CD4-positive, alpha-beta T cell (primary cell): Measurements from ENCODE around the gene MAMDC2. TPM values are rescaled to one million over a fixed set of nuclear protein-coding genes. Genes with fewer than 3 reads are reported as not detected.

Experiments
- ATAC-seq: fragments of 200-7000 bp; cut with Tn5 transposase; one replicate; pipeline ENCODE4 v1.10.0; 2022; ENCODE audit warnings: mild to moderate bottlenecking; ENCODE audit not compliant: poor library complexity
- CTCF ChIA-PET: fragments of 350-600 bp; sonication (Branson Sonifier 250); formaldehyde crosslinking; loops from one replicate; lab custom pipeline; 2021; ENCODE audit warnings: antibody characterized with exemption, inconsistent platforms; lab: Charles Lee
- POLR2A ChIA-PET: fragments of 350-600 bp; sonication (Branson Sonifier 250); formaldehyde crosslinking; loops from one replicate; lab custom pipeline; 2021; ENCODE audit warnings: antibody characterized with exemption, inconsistent platforms; lab: Charles Lee
- DNase-seq, 14 experiments: peaks; one replicate each; pipeline ENCODE4 v3.0.0-alpha.2; 2013 to 2020; ENCODE audit warnings: mixed read lengths in 2 of 14
- H3K27ac ChIP-seq, 2 donors: one replicate each; pipeline versions ENCODE4 v1.5.1 to v1.7.0; 2013; ENCODE audit warnings: low read length in 2 of 2, low read depth in 1 of 2, mild to moderate bottlenecking in 1 of 2
- H3K27me3 ChIP-seq, 2 experiments: 1 replicate in 1 of 2; 2 replicates in 1 of 2; pipeline versions ENCODE4 v1.6.1 to v1.7.0; 2013; ENCODE audit warnings: low read length in 2 of 2, control low read depth in 1 of 2, mild to moderate bottlenecking in 1 of 2, moderate library complexity in 1 of 2; ENCODE audit not compliant: insufficient read depth in 2 of 2, control insufficient read depth in 1 of 2
- H3K36me3 ChIP-seq: one replicate; pipeline ENCODE4 v1.6.1; 2013; ENCODE audit warnings: low read length, control low read depth; ENCODE audit not compliant: insufficient read depth
- H3K4me1 ChIP-seq: one replicate; pipeline ENCODE4 v1.6.1; 2013; ENCODE audit warnings: low read length, control low read depth; ENCODE audit not compliant: insufficient read depth
- H3K4me3 ChIP-seq: one replicate; pipeline ENCODE4 v1.5.1; 2013; ENCODE audit warnings: mild to moderate bottlenecking, low read length, moderate library complexity
- H3K9me3 ChIP-seq, 2 experiments: 1 replicate in 1 of 2; 2 replicates in 1 of 2; pipeline versions ENCODE4 v1.6.1 to v1.7.0; 2013; ENCODE audit warnings: low read length in 2 of 2, mild to moderate bottlenecking in 2 of 2, control low read depth in 1 of 2, moderate library complexity in 1 of 2; ENCODE audit not compliant: control insufficient read depth in 1 of 2, insufficient read depth in 1 of 2
- H3K27ac Mint-ChIP-seq: one replicate; pipeline ENCODE4 v1.8.0; 2020; ENCODE audit warnings: mixed read lengths
- H3K27me3 Mint-ChIP-seq: one replicate; pipeline ENCODE4 v1.8.0; 2021; ENCODE audit warnings: mixed read lengths
- H3K36me3 Mint-ChIP-seq: one replicate; pipeline ENCODE4 v1.8.0; 2021; ENCODE audit warnings: low read depth, mixed read lengths
- H3K4me1 Mint-ChIP-seq: one replicate; pipeline ENCODE4 v1.8.0; 2021; ENCODE audit warnings: low read depth, mixed read lengths
- H3K4me3 Mint-ChIP-seq: one replicate; pipeline ENCODE4 v1.8.0; 2020; ENCODE audit warnings: mild to moderate bottlenecking, mixed read lengths
- H3K9me3 Mint-ChIP-seq: one replicate; pipeline ENCODE4 v1.8.0; 2020; ENCODE audit warnings: mixed read lengths
- CTCF ChIP-seq: fragments of 200-600 bp; IDR thresholded peaks from one replicate; pipeline ENCODE4 v1.8.0; 2022; ENCODE audit warnings: antibody characterized with exemption, mild to moderate bottlenecking
- intact Hi-C, 2 experiments: fragments of 100-400 bp; cut with DNase I in 1 of 2; cut with micrococcal nuclease in 1 of 2; formaldehyde crosslinking; loops; one replicate each; pipeline versions ENCODE4 v1.15.1 to v1.9.0; 2023 to 2025; cut with DNase I, micrococcal nuclease
- total RNA-seq, 174 experiments: library from RNA in 2 of 174; stranded (reverse) in 2 of 174; gene quantifications; one replicate each; pipeline ENCODE4 v1.2.3 and lab custom pipeline; 2021 to 2026

The MAMDC2 gene
- total RNA-seq, 2 experiments from 2014 or later, result 0.08 TPM; not detected in 1

GRCh38 chr9:70020991-70021571 is 22.6 kb upstream of the MAMDC2 start:
- H3K36me3 Mint-ChIP-seq, result no peaks in the 10 kb centered on the region
- Histone ChIP-seq H3K4me1 (no peaks in the 10 kb centered on the region), H3K27me3 (peaks cover 0 to 3% of the 10 kb centered on the region in 2 experiments), H3K36me3 (no peaks in the 10 kb centered on the region), H3K9me3 (peaks cover 0 to 6% of the 10 kb centered on the region in 2 experiments), H3K27ac (no peak overlapping the region), H3K4me3 (no peak overlapping the region)
- no peak overlapping the region for H3K4me3 Mint-ChIP-seq
- peaks cover 20% of the 10 kb centered on the region for H3K27me3 Mint-ChIP-seq
- no peaks in the 10 kb centered on the region for H3K9me3 Mint-ChIP-seq
- no peak overlapping the region for H3K27ac Mint-ChIP-seq
- ChIA-PET CTCF (no interaction called here), POLR2A (no interaction called here)
- ATAC-seq (no peak), DNase-seq (no peak)
- TF ChIP-seq CTCF, result no peak
- H3K4me1 Mint-ChIP-seq, result no peaks in the 10 kb centered on the region
- intact Hi-C loops, result no loop called here

- no peak for TF ChIP-seq CTCF
- H3K36me3 ChIP-seq, result no peaks in the 10 kb centered on the region
- no peak overlapping the region for H3K27ac ChIP-seq
- peaks cover 0 to 6% of the 10 kb centered on the region in 2 experiments for H3K9me3 ChIP-seq
- Mint-ChIP-seq H3K4me3 (no peak overlapping the region), H3K27ac (no peak overlapping the region), H3K36me3 (no peaks in the 10 kb centered on the region), H3K4me1 (no peaks in the 10 kb centered on the region), H3K27me3 (peaks cover 15% of the 10 kb centered on the region), H3K9me3 (no peaks in the 10 kb centered on the region)
- peaks cover 3 to 13% of the 10 kb centered on the region in 2 experiments for H3K27me3 ChIP-seq
- DNase-seq (no peak), ATAC-seq (no peak)
- H3K4me1 ChIP-seq, result no peaks in the 10 kb centered on the region
- intact Hi-C loops, result no loop called here
- H3K4me3 ChIP-seq, result no peak overlapping the region
- ChIA-PET CTCF (no interaction called here), POLR2A (no interaction called here)
Observed at GRCh38 chr9:70028287-70028686, 15.4 kb upstream of the MAMDC2 start.

DNA sequence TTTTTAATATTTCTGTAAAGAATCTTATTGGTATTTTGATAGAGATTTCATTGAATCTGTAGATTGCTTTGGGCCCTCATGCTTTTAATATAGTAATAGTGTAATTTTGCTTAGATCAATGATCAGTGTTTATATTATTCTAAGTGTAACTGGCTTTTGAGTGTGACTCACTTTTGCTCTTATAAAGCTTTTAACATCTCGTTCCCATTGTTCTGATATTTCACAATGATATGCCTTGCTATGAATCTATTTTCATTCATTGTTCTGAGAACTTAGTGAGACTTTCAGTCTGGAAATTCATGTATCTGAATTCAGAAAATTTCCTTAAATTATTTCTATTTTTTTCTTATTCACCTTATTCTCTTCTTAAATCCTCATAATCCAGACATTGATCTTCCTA is 13.5 kb upstream of the MAMDC2 start:
- POLR2A ChIA-PET, result no interaction called here
- TF ChIP-seq CTCF, result no peak
- no peaks in the 10 kb centered on the region for H3K4me1 Mint-ChIP-seq
- peaks cover 29% of the 10 kb centered on the region for H3K27me3 Mint-ChIP-seq
- no peak overlapping the region for H3K4me3 Mint-ChIP-seq
- Histone ChIP-seq H3K4me1 (no peaks in the 10 kb centered on the region), H3K36me3 (no peaks in the 10 kb centered on the region), H3K9me3 (peaks cover 0 to 4% of the 10 kb centered on the region in 2 experiments), H3K27me3 (peaks cover 3 to 13% of the 10 kb centered on the region in 2 experiments), H3K4me3 (no peak overlapping the region), H3K27ac (no peak overlapping the region)
- CTCF ChIA-PET, result no interaction called here
- H3K36me3 Mint-ChIP-seq, result no peaks in the 10 kb centered on the region
- no peak overlapping the region for H3K27ac Mint-ChIP-seq
- DNase-seq (no peak), ATAC-seq (no peak)
- H3K9me3 Mint-ChIP-seq, result no peaks in the 10 kb centered on the region
- intact Hi-C loops, result no loop called here
